Activated CD4-positive, alpha-beta T cell treated with anti-CD3 and anti-CD28 coated beads, Interleukin-2, amount 50 U/mL, for 24 hours (primary cell): Measurements from ENCODE around the gene POLD2.

ENCODE experiments used
- DNase-seq, 2 donors: peaks; one replicate each; pipeline ENCODE4 v3.0.0-alpha.2; 2020; ENCODE audit warnings: low read depth in 1 of 2, low spot score in 1 of 2

The POLD2 gene

DNA sequence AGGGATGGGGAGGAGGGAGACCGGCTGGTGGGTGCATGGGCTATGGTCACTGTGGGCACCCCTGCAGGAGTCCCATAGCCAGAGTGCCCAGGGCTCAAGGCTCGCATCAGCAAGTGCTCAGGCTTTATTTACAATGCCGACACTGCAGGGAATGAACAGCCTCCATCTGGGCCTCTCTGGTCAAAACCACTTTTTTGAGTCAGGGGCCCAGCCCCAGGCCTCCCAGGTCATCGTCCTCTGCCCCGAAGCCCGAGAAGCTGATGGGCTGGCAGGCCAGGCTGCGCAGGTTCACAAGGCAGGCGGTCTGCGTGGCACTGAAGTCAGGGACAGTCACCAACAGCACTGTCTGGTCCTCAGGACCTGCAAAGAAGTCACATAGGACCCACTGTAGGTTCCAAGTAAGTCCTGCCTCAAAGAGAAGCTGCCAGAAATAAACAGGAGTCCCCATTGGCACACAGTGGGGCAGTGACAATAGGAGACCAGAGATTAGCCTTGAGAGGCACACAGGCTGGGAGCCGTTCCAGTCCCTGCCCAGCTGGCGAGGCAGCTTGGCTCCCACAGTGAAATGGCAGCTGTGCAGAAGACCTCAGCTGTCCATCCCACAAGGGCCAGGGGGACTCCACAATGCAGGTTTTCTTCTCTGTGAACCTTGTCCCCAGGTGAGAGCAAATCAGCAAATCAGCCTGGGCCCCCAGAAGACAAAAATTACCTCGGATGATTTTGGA lies 8.6 kb downstream of the POLD2 start:
- no peak for DNase-seq

DNA sequence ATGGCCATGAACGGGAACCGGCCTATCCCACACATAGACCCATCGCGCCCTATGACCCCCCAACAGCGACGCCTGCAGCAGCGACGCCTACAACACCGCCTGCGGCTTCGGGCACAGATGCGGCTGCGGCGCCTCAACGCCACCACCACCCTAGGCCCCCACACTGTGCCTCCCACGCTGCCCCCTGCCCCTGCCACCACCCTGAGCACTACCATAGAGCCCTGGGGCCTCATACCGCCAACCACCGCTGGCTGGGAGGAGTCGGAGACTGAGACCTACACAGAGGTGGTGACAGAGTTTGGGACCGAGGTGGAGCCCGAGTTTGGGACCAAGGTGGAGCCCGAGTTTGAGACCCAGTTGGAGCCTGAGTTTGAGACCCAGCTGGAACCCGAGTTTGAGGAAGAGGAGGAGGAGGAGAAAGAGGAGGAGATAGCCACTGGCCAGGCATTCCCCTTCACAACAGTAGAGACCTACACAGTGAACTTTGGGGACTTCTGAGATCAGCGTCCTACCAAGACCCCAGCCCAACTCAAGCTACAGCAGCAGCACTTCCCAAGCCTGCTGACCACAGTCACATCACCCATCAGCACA lies 9.5 kb downstream of the POLD2 start:
- no peak for DNase-seq

DNA sequence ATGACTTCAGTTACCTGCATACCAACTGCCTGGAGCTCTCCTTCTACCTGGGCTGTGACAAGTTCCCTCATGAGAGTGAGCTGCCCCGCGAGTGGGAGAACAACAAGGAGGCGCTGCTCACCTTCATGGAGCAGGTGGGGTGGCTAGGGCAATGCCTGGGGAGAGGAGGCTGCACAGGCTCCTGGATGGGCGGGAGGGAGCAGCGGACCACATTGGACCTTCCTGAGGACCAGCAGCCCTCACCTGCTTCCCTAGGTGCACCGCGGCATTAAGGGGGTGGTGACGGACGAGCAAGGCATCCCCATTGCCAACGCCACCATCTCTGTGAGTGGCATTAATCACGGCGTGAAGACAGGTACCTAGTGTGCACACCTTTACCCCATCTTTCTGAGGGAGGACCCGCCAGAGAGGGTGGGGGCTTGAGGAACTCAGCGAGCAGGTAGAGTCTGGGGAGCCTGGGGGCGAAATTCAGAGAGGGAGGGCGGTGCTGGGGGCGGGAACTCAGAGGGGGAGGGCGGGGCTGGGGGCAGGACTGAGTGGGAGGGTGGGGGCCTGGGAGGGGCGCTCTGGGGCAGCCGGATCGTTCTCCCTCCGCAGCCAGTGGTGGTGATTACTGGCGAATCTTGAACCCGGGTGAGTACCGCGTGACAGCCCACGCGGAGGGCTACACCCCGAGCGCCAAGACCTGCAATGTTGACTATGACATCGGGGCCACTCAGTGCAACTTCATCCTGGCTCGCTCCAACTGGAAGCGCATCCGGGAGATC lies 10.2 kb downstream of the POLD2 start:
- DNase-seq = no peak

DNA sequence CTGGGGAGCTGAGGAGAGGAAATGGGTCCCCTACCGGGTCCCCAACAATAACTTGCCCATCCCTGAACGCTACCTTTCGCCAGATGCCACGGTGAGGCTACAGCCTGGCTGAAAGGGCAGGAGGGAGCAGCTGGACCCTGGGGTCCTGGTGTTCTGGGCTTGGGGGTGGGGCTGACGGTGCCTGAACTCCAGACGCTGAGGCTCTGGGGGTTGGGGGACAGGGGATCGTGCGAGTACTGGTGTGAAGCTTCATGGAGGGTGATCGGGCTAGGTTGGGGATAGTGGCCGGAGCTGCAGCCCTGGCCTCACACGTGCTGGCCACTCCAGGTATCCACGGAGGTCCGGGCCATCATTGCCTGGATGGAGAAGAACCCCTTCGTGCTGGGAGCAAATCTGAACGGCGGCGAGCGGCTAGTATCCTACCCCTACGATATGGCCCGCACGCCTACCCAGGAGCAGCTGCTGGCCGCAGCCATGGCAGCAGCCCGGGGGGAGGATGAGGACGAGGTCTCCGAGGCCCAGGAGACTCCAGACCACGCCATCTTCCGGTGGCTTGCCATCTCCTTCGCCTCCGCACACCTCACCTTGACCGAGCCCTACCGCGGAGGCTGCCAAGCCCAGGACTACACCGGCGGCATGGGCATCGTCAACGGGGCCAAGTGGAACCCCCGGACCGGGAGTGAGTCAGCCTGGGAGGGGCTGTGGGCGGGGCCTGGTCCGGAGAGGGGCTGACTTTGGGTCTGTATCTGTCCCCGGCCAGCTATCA lies 10.9 kb downstream of the POLD2 start:
- DNase-seq = no peak

DNA sequence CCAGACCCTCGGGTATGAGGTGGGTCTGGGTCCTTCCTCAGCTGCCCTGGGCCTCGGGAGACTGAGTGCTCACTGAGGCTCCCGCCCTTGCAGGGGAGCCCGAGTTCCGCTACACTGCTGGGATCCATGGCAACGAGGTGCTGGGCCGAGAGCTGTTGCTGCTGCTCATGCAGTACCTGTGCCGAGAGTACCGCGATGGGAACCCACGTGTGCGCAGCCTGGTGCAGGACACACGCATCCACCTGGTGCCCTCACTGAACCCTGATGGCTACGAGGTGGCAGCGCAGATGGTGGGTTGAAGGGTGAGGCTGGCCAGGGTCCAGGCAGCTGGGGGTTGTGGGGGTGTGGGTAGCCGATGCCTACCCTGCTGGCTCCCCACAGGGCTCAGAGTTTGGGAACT lies 11.6 kb downstream of the POLD2 start:
- DNase-seq = no peak

DNA sequence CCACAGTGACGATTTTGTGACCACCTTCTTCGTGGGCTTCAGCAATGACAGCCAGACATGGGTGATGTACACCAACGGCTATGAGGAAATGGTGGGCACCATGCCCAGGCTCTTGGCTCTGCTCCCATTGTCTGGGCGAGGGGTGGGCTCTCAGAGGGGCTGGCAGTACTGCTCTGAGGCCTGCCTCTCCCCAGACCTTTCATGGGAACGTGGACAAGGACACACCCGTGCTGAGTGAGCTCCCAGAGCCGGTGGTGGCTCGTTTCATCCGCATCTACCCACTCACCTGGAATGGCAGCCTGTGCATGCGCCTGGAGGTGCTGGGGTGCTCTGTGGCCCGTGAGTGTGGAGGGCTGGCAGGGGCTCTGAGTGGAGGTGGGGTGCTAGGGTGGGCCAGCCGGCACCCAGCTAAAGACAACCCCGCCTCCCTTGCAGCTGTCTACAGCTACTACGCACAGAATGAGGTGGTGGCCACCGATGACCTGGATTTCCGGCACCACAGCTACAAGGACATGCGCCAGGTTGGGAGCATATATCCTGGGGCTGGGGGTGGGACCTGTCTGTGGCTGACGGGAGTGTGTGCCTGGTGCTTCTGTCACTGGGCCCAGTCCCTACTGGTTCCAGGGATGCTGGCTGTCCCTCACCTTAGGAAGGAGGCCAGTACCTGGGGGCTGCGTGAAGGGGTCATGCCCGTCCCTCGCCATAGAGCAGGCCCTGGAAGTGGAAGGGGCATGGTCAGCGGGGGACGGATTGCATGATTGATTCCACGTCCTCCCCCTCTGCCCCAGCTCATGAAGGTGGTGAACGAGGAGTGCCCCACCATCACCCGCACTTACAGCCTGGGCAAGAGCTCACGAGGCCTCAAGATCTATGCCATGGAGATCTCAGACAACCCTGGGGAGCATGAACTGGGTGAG lies 12.4 kb downstream of the POLD2 start:
- DNase-seq = no peak

DNA sequence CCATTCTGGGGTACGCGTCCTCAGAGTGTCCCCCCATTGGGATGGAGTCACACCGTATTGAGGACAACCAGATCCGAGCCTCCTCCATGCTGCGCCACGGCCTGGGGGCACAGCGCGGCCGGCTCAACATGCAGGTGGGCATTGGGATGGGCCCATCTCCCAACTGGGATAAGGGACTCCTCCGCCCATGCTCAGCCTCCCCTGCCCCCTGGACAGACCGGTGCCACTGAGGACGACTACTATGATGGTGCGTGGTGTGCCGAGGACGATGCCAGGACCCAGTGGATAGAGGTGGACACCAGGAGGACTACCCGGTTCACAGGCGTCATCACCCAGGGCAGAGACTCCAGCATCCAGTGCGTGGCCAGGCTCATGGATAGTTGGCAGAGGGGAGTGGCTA lies 13.4 kb downstream of the POLD2 start:
- no peak for DNase-seq

DNA sequence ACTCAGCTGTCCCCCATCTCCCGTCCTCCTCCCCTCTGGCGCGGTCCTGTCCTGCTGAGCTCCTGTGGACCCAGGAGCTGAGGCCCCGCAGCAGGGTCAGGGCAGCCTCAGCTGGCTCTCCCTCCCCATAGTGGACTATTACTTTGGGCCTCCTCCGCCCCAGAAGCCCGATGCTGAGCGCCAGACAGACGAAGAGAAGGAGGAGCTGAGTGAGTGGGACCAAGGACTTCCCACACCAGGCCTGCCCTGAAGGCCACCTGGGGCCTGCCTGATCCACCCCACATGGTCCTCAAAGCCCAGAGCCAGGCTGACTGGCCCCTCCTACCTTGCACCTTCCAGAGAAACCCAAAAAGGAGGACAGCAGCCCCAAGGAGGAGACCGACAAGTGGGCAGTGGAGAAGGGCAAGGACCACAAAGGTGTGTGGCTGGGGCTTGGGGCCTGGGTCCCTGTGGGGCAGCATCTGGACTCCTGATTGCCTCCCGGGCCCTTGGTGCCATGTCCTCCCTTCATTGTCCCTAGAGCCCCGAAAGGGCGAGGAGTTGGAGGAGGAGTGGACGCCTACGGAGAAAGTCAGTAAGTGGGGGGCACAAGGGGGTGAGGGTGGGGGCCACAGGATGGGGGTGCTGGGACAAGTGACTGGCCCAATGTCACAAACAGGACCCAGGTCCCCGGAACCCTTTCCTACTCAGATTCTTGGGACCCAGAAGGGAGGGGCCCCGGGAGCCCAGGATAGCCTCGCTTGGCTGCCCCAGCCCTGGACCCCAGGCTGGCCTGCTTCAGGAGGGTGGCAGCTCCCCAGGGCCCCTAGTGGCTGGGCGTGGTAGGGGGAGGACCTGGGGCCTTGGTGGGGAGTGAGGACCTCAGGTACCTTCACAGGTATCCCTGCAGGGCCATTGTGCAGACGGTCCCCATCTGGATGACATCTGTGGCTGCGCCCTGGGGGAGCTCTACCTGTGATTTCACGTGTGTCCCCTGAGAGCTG lies 14.3 kb downstream of the POLD2 start:
- DNase-seq = no peak

DNA sequence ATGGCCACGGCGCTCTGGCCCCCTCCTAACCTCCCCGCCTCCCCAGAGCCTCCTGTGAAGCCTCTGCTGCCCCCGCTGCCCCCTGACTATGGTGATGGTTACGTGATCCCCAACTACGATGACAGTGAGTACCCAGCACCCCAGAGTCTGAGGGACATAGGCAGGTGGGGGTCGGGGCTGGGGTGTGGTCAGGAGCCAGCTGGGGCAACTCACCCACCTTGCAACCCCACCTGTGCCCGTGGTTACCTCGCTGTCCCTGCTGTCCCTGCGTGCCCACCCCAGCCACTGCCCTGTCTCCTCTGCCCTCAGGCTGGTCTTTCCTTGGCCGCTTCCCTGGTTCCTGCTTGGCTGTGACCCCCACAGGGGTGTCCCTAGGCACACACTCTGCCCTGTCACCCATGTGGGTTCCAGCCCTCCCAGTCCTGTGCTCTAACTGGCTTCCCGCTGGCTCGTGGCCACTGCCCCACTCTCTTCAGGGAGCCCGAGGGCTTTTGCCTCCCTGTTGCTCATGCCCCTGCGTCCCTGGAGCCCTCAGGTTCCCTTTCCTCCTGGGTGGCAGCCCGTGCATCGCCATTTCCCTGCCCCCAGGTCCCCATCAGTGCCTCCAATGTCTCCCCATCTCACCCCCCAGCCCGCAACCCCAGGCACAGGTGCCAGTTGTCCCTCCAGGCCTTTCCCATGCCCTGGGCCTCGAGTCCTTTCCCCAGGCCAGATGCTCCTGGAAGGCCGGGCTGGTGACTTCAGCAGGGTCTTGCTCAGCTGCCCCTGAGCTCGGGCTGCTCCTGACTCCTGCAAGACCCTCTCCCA lies 15.2 kb downstream of the POLD2 start:
- DNase-seq = no peak

DNA sequence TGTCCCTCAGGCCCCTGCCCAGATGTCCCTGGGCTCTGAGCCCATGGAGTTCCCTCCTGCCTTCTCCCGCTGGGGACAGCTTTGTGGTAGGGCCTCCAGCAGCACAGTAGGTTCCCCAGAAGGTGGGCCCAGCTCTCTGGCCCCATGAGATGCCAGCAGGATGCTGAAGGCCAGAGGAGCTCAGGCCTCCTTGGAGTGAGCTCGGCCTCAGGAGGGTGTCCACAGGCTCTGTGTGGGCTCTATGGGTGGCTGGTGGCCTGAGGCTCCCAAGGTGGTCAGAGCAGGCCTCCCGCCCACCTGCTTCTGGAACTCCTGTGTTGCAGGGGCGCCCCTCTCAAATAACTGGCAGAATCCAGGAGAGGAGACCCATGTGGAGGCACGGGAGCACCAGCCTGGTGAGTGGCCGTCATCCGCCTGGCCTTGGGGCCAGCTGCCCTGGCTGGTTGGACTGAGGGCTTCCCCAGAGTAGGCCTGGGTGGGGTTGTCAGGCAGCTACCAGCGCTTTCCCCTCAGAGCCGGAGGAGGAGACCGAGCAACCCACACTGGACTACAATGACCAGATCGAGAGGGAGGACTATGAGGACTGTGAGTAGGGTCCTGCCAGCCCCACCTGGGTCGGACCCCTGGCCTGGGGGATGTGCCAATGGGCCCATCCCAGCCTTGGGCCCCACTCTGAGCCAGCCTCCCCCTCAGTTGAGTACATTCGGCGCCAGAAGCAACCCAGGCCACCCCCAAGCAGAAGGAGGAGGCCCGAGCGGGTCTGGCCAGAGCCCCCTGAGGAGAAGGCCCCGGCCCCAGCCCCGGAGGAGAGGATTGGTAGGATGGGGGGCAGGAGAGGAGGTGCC lies 16.0 kb downstream of the POLD2 start:
- DNase-seq = no peak

DNA sequence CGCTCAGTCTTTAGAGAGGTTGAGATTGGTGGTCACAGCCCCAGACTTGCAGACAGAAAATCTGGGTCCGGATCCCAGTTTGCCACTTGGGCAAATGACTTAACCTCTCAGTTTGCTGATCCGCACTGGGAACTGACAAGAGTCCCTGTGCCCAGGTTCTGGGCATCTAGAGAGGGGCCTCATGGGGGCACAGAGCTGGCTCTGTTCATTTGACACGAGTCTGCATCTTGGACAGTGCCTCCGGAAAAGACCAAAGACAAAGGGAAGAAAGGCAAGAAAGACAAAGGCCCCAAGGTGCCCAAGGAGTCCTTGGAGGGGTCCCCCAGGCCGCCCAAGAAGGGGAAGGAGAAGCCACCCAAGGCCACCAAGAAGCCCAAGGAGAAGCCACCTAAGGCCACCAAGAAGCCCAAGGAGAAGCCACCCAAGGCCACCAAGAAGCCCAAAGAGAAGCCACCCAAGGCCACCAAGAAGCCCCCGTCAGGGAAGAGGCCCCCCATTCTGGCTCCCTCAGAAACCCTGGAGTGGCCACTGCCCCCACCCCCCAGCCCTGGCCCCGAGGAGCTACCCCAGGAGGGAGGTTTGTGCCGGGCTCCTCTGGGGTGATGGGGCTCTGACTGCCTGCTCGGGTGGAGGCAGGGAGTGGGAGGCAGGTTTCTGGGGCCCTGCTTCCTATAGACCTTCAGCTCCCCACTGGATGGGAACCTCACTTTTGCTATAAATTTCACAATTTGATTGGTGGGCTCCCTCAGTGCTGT lies 16.9 kb downstream of the POLD2 start:
- DNase-seq = no peak

DNA sequence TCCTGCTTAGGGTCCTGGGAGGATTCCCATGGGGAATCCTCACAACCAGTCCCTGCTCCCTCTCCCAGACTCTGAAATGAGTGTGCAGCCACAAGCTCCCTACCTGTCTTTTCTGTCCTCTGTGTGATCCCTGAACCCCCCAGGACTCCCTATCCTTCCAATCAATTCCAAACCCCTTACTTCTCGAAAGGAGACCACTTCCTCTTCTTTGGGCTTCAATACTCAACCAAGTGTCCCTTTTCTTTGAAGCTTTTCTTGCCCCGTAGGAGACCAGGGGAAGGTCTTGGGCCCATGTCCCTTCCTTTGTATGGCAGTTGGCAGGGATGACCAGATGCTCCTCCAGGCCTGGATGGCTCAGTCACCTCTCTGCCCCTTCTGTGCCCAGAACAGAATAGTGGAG lies 17.5 kb downstream of the POLD2 start:
- DNase-seq = no peak

DNA sequence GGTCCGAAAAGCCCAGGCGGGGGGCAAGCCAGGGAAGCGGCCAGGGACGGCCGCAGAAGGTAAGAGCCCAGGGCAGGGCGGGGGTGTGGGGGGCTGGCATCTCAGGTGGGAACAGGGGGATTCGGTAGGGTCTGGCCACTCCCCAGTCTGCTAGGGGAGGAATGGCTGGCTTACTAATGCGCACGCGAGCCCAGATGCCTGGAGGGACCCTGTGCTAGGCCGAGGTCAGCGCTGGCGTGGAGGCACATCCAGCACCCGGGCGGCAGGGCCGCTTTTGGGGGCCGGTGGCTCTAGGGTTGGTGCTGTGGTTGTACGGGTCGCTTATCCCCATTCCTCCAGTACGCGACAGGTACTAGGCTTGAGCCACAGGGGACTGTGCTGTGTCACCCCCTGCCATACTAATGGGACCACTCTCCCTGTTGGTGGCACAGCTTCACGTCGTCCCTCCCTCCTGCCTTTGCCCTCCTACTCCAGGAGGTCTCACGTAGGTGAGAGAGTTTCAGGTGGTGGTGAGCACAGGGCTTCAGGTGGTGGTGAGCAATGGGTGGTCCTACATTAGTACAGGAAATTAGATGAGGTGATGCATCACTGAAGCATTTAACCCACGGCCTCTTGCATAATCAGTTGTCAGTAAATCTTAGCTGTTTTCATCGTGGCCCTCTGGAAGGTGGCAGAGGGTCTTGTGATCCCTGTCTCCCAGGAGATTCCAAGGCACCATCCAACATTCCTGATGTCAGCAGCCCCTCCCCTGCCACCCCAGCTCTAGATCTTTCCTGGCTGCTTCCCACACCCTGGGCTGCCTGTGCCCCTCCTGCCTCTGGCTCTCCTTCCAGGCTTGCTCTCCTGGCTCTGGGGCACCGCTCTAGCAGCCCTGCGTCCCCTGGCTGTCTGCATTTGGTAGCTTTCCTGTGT lies 18.2 kb downstream of the POLD2 start:
- DNase-seq = no peak

DNA sequence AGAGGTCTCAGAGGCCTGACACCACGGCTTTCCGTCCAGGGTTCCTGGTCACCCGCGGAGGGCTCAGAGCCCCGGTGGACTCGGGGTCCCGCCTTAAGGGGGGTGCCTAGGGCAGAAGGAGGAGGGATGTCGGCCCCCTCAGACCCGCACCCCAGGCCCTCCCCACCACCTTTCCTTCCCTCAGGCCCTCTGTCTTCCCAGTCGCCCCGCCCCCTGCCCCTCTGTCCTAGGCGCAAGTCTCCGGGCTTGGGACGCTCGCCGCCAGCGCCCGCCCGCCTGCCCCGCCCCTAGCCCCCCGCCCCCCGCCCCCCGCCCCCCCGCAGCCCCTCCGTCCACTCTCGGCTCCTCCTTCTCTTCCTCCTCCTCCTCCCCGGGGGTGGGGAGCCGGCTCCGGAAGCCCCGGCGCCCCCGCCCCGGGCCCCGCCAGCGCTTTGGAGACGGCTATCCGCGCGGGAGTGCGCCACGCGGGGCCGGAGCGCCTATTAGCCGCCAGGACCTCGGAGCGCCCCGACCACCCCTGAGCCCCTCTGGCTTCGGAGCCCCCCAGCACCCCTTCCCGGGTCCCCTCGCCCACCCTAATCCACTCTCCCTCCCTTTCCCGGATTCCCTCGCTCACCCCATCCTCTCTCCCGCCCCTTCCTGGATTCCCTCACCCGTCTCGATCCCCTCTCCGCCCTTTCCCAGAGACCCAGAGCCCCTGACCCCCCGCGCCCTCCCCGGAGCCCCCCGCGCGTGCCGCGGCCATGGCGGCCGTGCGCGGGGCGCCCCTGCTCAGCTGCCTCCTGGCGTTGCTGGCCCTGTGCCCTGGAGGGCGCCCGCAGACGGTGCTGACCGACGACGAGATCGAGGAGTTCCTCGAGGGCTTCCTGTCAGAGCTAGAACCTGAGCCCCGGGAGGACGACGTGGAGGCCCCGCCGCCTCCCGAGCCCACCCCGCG lies 19.2 kb downstream of the POLD2 start, which contains the start of gene AEBP1:
Gene AEBP1, plus strand, starts transcription at position 423 of the 937 bp plus-strand sequence. Its CDS starts 321 bp downstream, at position 744.
- DNase-seq = no peak

DNA sequence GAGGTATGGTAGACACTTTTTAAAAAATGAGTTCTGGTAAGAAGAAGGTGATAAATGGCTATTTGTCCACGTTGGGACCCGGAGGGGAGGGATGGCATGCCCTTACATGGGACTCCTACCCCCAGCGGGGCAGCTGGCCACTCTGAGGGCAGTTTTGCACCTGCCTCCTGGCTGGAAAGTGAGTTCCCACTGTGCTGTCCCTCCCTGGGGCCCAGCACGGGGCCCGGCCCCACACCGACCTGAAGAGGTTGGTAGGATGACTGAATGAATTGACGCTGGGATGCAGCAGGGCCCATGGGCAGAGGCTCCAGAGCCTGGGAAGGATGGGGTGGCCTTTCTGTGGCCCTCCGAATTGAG lies 19.8 kb downstream of the POLD2 start:
- DNase-seq = no peak
